K562 (cell line): ENCODE measurements around the gene HAUS7.

Experiments used
- CHD2 ChIP-seq: IDR thresholded peaks from 2 replicates; pipeline ENCODE4 v1.6.1; 2011; ENCODE audit warnings: low read depth, low read length
- PTTG1 ChIP-seq: fragments of 450-650 bp; IDR thresholded peaks from 2 replicates; pipeline ENCODE4 v1.6.1; 2016; ENCODE audit warnings: low read depth, mild to moderate bottlenecking, missing genetic modification characterization, missing compliant biosample characterization
- XRCC4 ChIP-seq: IDR thresholded peaks from one replicate; pipeline ENCODE4 v1.6.1; 2011; ENCODE audit not compliant: insufficient read depth, insufficient read length; ENCODE audit errors: extremely low read depth

DNA sequence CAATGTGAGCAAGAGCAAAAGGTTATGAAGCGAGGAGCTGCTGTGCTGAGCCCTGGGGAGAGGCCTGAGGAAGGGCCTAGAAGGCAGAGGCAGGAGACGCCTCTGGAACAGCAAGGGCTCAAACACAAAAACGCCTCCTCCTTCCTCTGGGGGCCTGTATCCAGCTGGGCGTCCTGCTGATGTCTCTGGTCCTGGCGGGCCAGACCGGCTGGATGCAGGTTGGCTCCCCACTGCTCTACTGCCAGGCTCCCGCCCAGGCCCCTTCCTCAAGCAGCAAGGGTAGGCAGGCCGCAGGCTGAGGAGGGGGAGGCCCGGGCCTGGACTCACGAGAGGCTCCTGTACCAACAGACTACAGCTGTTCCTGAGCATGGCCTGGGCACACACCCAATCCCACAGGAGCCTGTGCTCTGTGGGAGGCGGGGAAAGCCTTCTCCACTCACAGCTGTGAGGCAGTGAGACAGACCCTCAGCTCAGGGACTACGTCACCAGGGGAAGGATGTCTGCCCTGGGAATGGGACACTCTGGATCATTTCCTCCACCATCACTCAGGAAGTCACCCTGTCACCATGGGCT is 2.3 kb downstream of the HAUS7 start:
- TF ChIP-seq PTTG1 (tag) (no peak), XRCC4 (no peak), CHD2 (no peak)
